Measurements from ENCODE around the gene SELENOI. TPM values are rescaled to one million over a fixed set of nuclear protein-coding genes. Genes with fewer than 3 reads are reported as not detected.

SELENOI gene
- total and polyA plus RNA-seq, 4 donors = 3.2 to 36.6 (median 17.0) TPM

- no peak for ATAC-seq (ENCODE audit: insufficient read depth, low FRiP score)
These were observed 93.0 kb downstream of the SELENOI start for GRCh38 chr2:26438926-26439325.

GRCh38 chr2:26442301-26442700 is 96.4 kb downstream of the SELENOI start:
- TF ChIP-seq CTCF (IDR thresholded peaks at IDR 0.05; ENCODE audit: control extremely low read depth, extremely low read depth) = no peak
- ATAC-seq (ENCODE audit: insufficient read depth, low FRiP score) (no peak), DNase-seq (no peak)
- Histone ChIP-seq H3K9me3 (ENCODE audit: control insufficient read depth in 4 of 4, insufficient read depth in 3 of 4, low read length in 3 of 4) (no peaks in the 10 kb centered on the region), H3K36me3 (ENCODE audit: control insufficient read depth in 4 of 4, insufficient read depth in 4 of 4, low read length in 4 of 4) (no peaks in the 10 kb centered on the region), H3K9ac (ENCODE audit: insufficient read depth in 1 of 2, low read length in 2 of 2) (no peak overlapping the region), H3K27me3 (ENCODE audit: control insufficient read depth in 3 of 3, insufficient read depth in 3 of 3, low read length in 2 of 3) (no peaks in the 10 kb centered on the region), H3K4me3 (no peak overlapping the region), H3K27ac (ENCODE audit: low read depth in 1 of 2, low read length in 1 of 2) (no peak overlapping the region), H3K4me1 (ENCODE audit: control insufficient read depth in 5 of 5, insufficient read depth in 5 of 5, low read length in 5 of 5) (no peaks in the 10 kb centered on the region)
- 84 to 94% methylated on average over 2 of the region's 2 CpGs for WGBS, 2 donors

More at GRCh38 chr2:26438926-26439325, 93.0 kb downstream of the SELENOI start:
- 63 to 70% methylated on average over 5 of the region's 5 CpGs for WGBS, 2 donors
- H3K9ac ChIP-seq (ENCODE audit: insufficient read depth in 1 of 2, low read length in 2 of 2) = no peak overlapping the region
- H3K27me3 ChIP-seq (ENCODE audit: control insufficient read depth in 3 of 3, insufficient read depth in 3 of 3, low read length in 2 of 3) = no peaks in the 10 kb centered on the region
- no peak overlapping the region for H3K27ac ChIP-seq (ENCODE audit: low read depth in 1 of 2, low read length in 1 of 2)
- TF ChIP-seq CTCF (IDR thresholded peaks at IDR 0.05; ENCODE audit: control extremely low read depth, extremely low read depth) = no peak
- no peaks in the 10 kb centered on the region for H3K4me1 ChIP-seq (ENCODE audit: control insufficient read depth in 5 of 5, insufficient read depth in 5 of 5, low read length in 5 of 5)
- no peaks in the 10 kb centered on the region for H3K36me3 ChIP-seq (ENCODE audit: control insufficient read depth in 4 of 4, insufficient read depth in 4 of 4, low read length in 4 of 4)
- H3K4me3 ChIP-seq = no peak overlapping the region
- H3K9me3 ChIP-seq (ENCODE audit: control insufficient read depth in 4 of 4, insufficient read depth in 3 of 4, low read length in 3 of 4) = no peaks in the 10 kb centered on the region
- DNase-seq = no peak

GRCh38 chr2:26442707-26443106 is 96.8 kb downstream of the SELENOI start:
- ATAC-seq (ENCODE audit: insufficient read depth, low FRiP score) = no peak
- Histone ChIP-seq H3K27me3 (ENCODE audit: control insufficient read depth in 3 of 3, insufficient read depth in 3 of 3, low read length in 2 of 3) (no peaks in the 10 kb centered on the region), H3K36me3 (ENCODE audit: control insufficient read depth in 4 of 4, insufficient read depth in 4 of 4, low read length in 4 of 4) (no peaks in the 10 kb centered on the region), H3K4me1 (ENCODE audit: control insufficient read depth in 5 of 5, insufficient read depth in 5 of 5, low read length in 5 of 5) (no peaks in the 10 kb centered on the region), H3K4me3 (no peak overlapping the region), H3K9me3 (ENCODE audit: control insufficient read depth in 4 of 4, insufficient read depth in 3 of 4, low read length in 3 of 4) (no peaks in the 10 kb centered on the region), H3K9ac (ENCODE audit: insufficient read depth in 1 of 2, low read length in 2 of 2) (no peak overlapping the region), H3K27ac (ENCODE audit: low read depth in 1 of 2, low read length in 1 of 2) (no peak overlapping the region)
- DNase-seq = no peak
- 70 to 79% methylated on average over 3 of the region's 3 CpGs for WGBS, 2 donors
- TF ChIP-seq CTCF (IDR thresholded peaks at IDR 0.05; ENCODE audit: control extremely low read depth, extremely low read depth) = no peak

GRCh38 chr2:26444236-26444635 is 98.3 kb downstream of the SELENOI start:
- H3K9ac ChIP-seq (ENCODE audit: insufficient read depth in 1 of 2, low read length in 2 of 2) = no peak overlapping the region
- H3K27ac ChIP-seq (ENCODE audit: low read depth in 1 of 2, low read length in 1 of 2) = no peak overlapping the region
- DNase-seq (no peak), ATAC-seq (ENCODE audit: insufficient read depth, low FRiP score) (no peak)
- no peaks in the 10 kb centered on the region for H3K9me3 ChIP-seq (ENCODE audit: control insufficient read depth in 4 of 4, insufficient read depth in 3 of 4, low read length in 3 of 4)
- no peaks in the 10 kb centered on the region for H3K27me3 ChIP-seq (ENCODE audit: control insufficient read depth in 3 of 3, insufficient read depth in 3 of 3, low read length in 2 of 3)
- H3K4me3 ChIP-seq = no peak overlapping the region
- no peaks in the 10 kb centered on the region for H3K36me3 ChIP-seq (ENCODE audit: control insufficient read depth in 4 of 4, insufficient read depth in 4 of 4, low read length in 4 of 4)
- no peak for TF ChIP-seq CTCF (IDR thresholded peaks at IDR 0.05; ENCODE audit: control extremely low read depth, extremely low read depth)
- H3K4me1 ChIP-seq (ENCODE audit: control insufficient read depth in 5 of 5, insufficient read depth in 5 of 5, low read length in 5 of 5) = no peaks in the 10 kb centered on the region
- 80 to 87% methylated on average over 7 of the region's 7 CpGs for WGBS, 2 donors

All from lung (tissue), 12 donors.